ENCODE results near the gene SHANK2. TPM values are rescaled to one million over a fixed set of nuclear protein-coding genes. Genes with fewer than 3 reads are reported as not detected.

Gene SHANK2
- total RNA-seq, 1 donor from 2014 or later, result 0.53 TPM

DNA sequence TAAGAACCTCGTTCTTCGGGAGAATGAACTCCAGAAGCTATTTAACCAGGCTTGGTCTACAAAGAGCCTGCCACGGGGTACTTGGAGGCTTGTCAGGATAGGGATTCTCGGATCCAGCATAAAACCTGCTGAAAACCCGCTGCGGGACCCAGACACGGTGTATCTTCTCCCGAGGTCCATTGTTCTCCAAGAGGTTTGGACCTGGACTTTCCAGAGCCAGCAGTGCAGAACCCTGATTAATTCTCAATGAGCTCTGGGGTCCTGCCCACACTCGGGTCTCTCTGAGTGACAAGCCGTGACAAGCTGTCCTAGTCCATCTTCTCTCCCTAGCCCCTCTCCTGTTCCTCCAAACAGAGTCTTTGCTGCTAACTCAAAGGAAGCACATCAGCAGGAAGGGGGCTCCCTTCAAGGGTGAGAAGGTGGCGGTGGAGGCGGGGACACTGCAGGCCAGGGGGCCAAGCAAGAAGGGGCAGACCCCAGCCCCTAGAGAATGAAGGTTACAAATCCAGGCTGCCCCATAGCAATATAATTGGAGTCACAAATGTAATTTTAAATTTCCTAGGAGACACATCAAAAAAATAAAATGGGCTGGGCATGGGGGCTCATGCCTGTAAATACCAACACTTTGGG, 12.2 kb downstream of the SHANK2 start:
- intact Hi-C loops (cut with DNase I), result no loop called here
- no peaks in the 10 kb centered on the region for H3K36me3 ChIP-seq
- H3K9me3 ChIP-seq, result no peaks in the 10 kb centered on the region
- no peak overlapping the region for H3K4me3 ChIP-seq
- H3K27me3 ChIP-seq, result no peaks in the 10 kb centered on the region
- TF ChIP-seq CTCF (IDR thresholded peaks at IDR 0.05), result no peak
- no peaks in the 10 kb centered on the region for H3K4me1 ChIP-seq
- peak in 1 of 2 donors; percentile 53 for DNase-seq (ENCODE audit: low spot score in 2 of 2)
- H3K27ac ChIP-seq, result no peak overlapping the region

DNA sequence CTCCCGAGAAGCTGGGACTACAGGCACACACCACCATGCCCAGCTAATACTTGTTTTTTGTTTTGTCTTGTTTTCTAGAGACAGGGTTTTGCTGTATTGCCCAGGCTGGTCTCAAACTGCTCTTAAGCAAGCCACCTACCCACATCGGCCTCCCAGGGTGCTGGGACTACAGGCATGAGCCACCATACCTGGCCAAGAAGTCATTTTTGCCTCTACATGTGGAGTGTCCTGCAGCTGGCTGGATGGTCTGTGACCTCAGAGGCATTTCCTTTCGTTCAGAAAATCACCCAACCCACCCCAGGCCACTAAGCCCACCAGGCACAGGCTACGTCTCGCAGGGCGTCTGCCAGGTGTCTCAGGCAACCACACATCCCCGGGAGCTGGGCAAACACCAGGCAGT, 12.8 kb downstream of the SHANK2 start:
- H3K27me3 ChIP-seq, result no peaks in the 10 kb centered on the region
- H3K9me3 ChIP-seq, result no peaks in the 10 kb centered on the region
- peak in 1 of 2 donors; percentile 60 for DNase-seq (ENCODE audit: low spot score in 2 of 2)
- intact Hi-C loops (cut with DNase I), result no loop called here
- no peak overlapping the region for H3K27ac ChIP-seq
- no peak overlapping the region for H3K4me3 ChIP-seq
- TF ChIP-seq CTCF (IDR thresholded peaks at IDR 0.05), result no peak
- H3K4me1 ChIP-seq, result no peaks in the 10 kb centered on the region
- H3K36me3 ChIP-seq, result no peaks in the 10 kb centered on the region

GRCh38 chr11:71238941-71239340, 13.4 kb downstream of the SHANK2 start:
- peak in 1 of 2 donors; percentile 11 for DNase-seq (ENCODE audit: low spot score in 2 of 2)
- no peak for TF ChIP-seq CTCF (IDR thresholded peaks at IDR 0.05)

GRCh38 chr11:71238285-71238875, 14.0 kb downstream of the SHANK2 start:
- DNase-seq (ENCODE audit: low spot score in 2 of 2), result peak in 1 of 2 donors; percentile 7
- no peaks in the 10 kb centered on the region for H3K9me3 ChIP-seq
- intact Hi-C loops (cut with DNase I), result no loop called here
- H3K27ac ChIP-seq, result no peak overlapping the region
- no peak for TF ChIP-seq CTCF (IDR thresholded peaks at IDR 0.05)
- H3K4me3 ChIP-seq, result no peak overlapping the region
- H3K27me3 ChIP-seq, result no peaks in the 10 kb centered on the region
- H3K4me1 ChIP-seq, result no peaks in the 10 kb centered on the region
- no peaks in the 10 kb centered on the region for H3K36me3 ChIP-seq

More at GRCh38 chr11:71238941-71239340, 13.4 kb downstream of the SHANK2 start:
- Histone ChIP-seq H3K27me3 (no peaks in the 10 kb centered on the region), H3K36me3 (no peaks in the 10 kb centered on the region), H3K4me3 (no peak overlapping the region), H3K9me3 (no peaks in the 10 kb centered on the region), H3K4me1 (no peaks in the 10 kb centered on the region), H3K27ac (no peak overlapping the region)
- intact Hi-C loops (cut with DNase I), result no loop called here

- H3K4me1 ChIP-seq, result no peaks in the 10 kb centered on the region
- H3K27me3 ChIP-seq, result no peaks in the 10 kb centered on the region
- H3K27ac ChIP-seq, result no peak overlapping the region
- H3K4me3 ChIP-seq, result no peak overlapping the region
- no peaks in the 10 kb centered on the region for H3K36me3 ChIP-seq
- no peaks in the 10 kb centered on the region for H3K9me3 ChIP-seq
- peak in 1 of 2 donors; percentile 28 for DNase-seq (ENCODE audit: low spot score in 2 of 2)
- no peak for TF ChIP-seq CTCF (IDR thresholded peaks at IDR 0.05)
- intact Hi-C loops (cut with DNase I), result no loop called here
These were observed 14.5 kb downstream of the SHANK2 start for GRCh38 chr11:71237853-71238252.
